NCI-H1694 (cell line): ENCODE measurements around the gene MGLL.

Experiments used
- DNase-seq: peaks from one replicate; lab custom pipeline; 2025; lab: John Stamatoyannopoulos, UW

The MGLL gene

GRCh38 chr3:127822041-127822681 is at the start of gene MGLL:
TSS of gene MGLL (minus strand) at chr3:127822515. CDS start at chr3:127822318, 197 bp downstream.
- peak; percentile 29 for DNase-seq

GRCh38 chr3:127870156-127870555 is 47.8 kb upstream of the MGLL start:
- DNase-seq: no peak

GRCh38 chr3:127867986-127868385 is 45.7 kb upstream of the MGLL start:
- DNase-seq: no peak

- no peak for DNase-seq
Observed at GRCh38 chr3:127867412-127867811, 45.1 kb upstream of the MGLL start.

GRCh38 chr3:127865941-127866340 is 43.6 kb upstream of the MGLL start:
- no peak for DNase-seq

- no peak for DNase-seq
Observed at GRCh38 chr3:127860211-127860696, 37.9 kb upstream of the MGLL start.

- no peak for DNase-seq
Observed at GRCh38 chr3:127859730-127860129, 37.4 kb upstream of the MGLL start.

- DNase-seq: no peak
Observed at GRCh38 chr3:127858937-127859336, 36.6 kb upstream of the MGLL start.

- DNase-seq: no peak
Observed at GRCh38 chr3:127858521-127858920, 36.2 kb upstream of the MGLL start.

GRCh38 chr3:127857333-127857732 is 35.0 kb upstream of the MGLL start:
- DNase-seq: no peak

GRCh38 chr3:127856801-127857200 is 34.5 kb upstream of the MGLL start:
- no peak for DNase-seq

GRCh38 chr3:127855246-127855645 is 32.9 kb upstream of the MGLL start:
- DNase-seq: no peak

GRCh38 chr3:127853681-127854080 is 31.4 kb upstream of the MGLL start:
- no peak for DNase-seq

- peak; percentile 40 for DNase-seq
Observed at GRCh38 chr3:127851899-127852298, 29.6 kb upstream of the MGLL start.

GRCh38 chr3:127849368-127849767 is 27.1 kb upstream of the MGLL start:
- peak; percentile 97 for DNase-seq

- DNase-seq: no peak
Observed at GRCh38 chr3:127848131-127849129, 26.1 kb upstream of the MGLL start.

- DNase-seq: no peak
Observed at GRCh38 chr3:127847236-127847720, 25.0 kb upstream of the MGLL start.

- DNase-seq: no peak
Observed at GRCh38 chr3:127846576-127846975, 24.3 kb upstream of the MGLL start.

- DNase-seq: no peak
Observed at GRCh38 chr3:127844326-127844942, 22.1 kb upstream of the MGLL start.

- DNase-seq: no peak
Observed at GRCh38 chr3:127840671-127841070, 18.4 kb upstream of the MGLL start.

GRCh38 chr3:127839099-127839498 is 16.8 kb upstream of the MGLL start:
- no peak for DNase-seq
